ENCODE results near the gene THBS2. TPM values are rescaled to one million over a fixed set of nuclear protein-coding genes. Genes with fewer than 3 reads are reported as not detected.

The THBS2 gene
- total and polyA plus RNA-seq, 10 of the 15 experiments (the other 5 are each of a cell fraction or from before 2014, with no cell fraction given): 0.07 to 0.10 TPM; not detected in 8

DNA sequence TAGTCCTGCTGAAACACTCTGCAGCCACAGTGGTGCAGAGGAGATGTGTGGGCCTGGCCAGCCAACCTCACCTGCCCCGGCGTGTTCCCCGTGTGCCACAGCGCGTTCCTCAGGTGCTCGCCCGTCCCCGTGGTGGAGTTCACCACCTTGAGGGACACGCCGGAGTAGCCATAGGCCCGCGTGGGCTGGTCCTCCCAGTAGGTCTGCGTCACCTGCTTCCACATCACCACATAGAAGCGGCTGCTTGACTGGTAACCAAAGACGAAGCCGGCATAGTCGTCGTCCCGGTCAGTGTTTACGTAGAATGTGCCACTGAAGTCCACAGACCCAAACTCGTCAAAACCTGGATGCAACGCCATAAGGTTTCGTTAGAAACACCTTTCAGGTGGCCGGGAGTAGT lies 31.5 kb downstream of the THBS2 start:
- intact Hi-C loops (cut with micrococcal nuclease; ENCODE audit: unreplicated experiment): no loop called here
- FAIRE-seq: no peak
- Histone ChIP-seq H4K20me1 (ENCODE audit: control insufficient read depth, insufficient read depth) (no peaks in the 10 kb centered on the region), H3K79me2 (ENCODE audit: control insufficient read depth, insufficient read depth, low read length) (no peaks in the 10 kb centered on the region), H2AFZ (ENCODE audit: control insufficient read depth, low read depth, low read length) (no peak overlapping the region), H3K4me3 (no peak overlapping the region), H3K9me3 (replicated peaks; ENCODE audit: control insufficient read depth, insufficient read depth, low read length) (peaks cover 1% of the 10 kb centered on the region; the same call in 1 of the 3 replicates), H3K27ac (ENCODE audit: control insufficient read depth, insufficient read depth) (no peak overlapping the region), H3K27me3 (replicated peaks in 1 of 2; ENCODE audit: control insufficient read depth in 2 of 2, insufficient read depth in 2 of 2, low read length in 1 of 2) (no peaks in the 10 kb centered on the region), H3K36me3 (ENCODE audit: control insufficient read depth in 2 of 2, insufficient read depth in 2 of 2, low read length in 1 of 2) (no peaks in the 10 kb centered on the region), H3K4me1 (ENCODE audit: control insufficient read depth, insufficient read depth, low read length) (no peaks in the 10 kb centered on the region), H3K9ac (ENCODE audit: control insufficient read depth, insufficient read depth, low read length) (no peak overlapping the region), H3K4me2 (ENCODE audit: control insufficient read depth, insufficient read depth) (no peak overlapping the region)
- in situ Hi-C loops (cut with MboI): no loop called here
- CTCF ChIA-PET: no interaction called here
- ATAC-seq: no peak
- no peak for DNase-seq (ENCODE audit: low read depth, low spot score)
- WGBS (ENCODE audit: insufficient coverage, insufficient replicate concordance, low lambda C conversion rate, missing lambda C conversion rate): 78% methylated on average over 17 of the region's 24 CpGs
- POLR2A ChIA-PET: no interaction called here
- RAD21 ChIA-PET (ENCODE audit: unreplicated experiment): no interaction called here
- no TSS peak for BruUV-seq (replicated peaks)
- SMC1A ChIA-PET (ENCODE audit: uncharacterized antibody, unreplicated experiment): no interaction called here
- TF ChIP-seq JUNB (IDR thresholded peaks at IDR 0.05) (no peak), DPF2 (IDR thresholded peaks at IDR 0.05) (no peak), RCOR1 (conservative IDR thresholded peaks at IDR 0.05; ENCODE audit: low read depth, low read length) (no peak), RBBP5 (conservative IDR thresholded peaks at IDR 0.05) (no peak), FOXM1 (IDR thresholded peaks at IDR 0.05; ENCODE audit: low read depth, low read length) (no peak), MTA2 (IDR thresholded peaks at IDR 0.05; ENCODE audit: low read depth) (no peak), STAT3 (IDR thresholded peaks at IDR 0.05; ENCODE audit: low read depth, low read length) (no peak), SUPT20H (IDR thresholded peaks at IDR 0.05; ENCODE audit: borderline replicate concordance, control insufficient read depth, low read depth, low read length) (no peak), IRF4 (IDR thresholded peaks at IDR 0.05; ENCODE audit: low read depth, low read length) (no peak), KAT2A (conservative IDR thresholded peaks at IDR 0.05; ENCODE audit: control insufficient read depth, low read depth, low read length) (no peak), NFYA (IDR thresholded peaks at IDR 0.05; ENCODE audit: borderline replicate concordance, low read depth, low read length) (no peak)
- TF ChIP-seq, protein P1, sequence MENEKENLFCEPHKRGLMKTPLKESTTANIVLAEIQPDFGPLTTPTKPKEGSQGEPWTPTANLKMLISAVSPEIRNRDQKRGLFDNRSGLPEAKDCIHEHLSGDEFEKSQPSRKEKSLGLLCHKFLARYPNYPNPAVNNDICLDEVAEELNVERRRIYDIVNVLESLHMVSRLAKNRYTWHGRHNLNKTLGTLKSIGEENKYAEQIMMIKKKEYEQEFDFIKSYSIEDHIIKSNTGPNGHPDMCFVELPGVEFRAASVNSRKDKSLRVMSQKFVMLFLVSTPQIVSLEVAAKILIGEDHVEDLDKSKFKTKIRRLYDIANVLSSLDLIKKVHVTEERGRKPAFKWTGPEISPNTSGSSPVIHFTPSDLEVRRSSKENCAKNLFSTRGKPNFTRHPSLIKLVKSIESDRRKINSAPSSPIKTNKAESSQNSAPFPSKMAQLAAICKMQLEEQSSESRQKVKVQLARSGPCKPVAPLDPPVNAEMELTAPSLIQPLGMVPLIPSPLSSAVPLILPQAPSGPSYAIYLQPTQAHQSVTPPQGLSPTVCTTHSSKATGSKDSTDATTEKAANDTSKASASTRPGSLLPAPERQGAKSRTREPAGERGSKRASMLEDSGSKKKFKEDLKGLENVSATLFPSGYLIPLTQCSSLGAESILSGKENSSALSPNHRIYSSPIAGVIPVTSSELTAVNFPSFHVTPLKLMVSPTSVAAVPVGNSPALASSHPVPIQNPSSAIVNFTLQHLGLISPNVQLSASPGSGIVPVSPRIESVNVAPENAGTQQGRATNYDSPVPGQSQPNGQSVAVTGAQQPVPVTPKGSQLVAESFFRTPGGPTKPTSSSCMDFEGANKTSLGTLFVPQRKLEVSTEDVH (IDR thresholded peaks at IDR 0.05; ENCODE audit: low read depth, partially characterized antibody): no peak
- TF ChIP-seq, protein P2, sequence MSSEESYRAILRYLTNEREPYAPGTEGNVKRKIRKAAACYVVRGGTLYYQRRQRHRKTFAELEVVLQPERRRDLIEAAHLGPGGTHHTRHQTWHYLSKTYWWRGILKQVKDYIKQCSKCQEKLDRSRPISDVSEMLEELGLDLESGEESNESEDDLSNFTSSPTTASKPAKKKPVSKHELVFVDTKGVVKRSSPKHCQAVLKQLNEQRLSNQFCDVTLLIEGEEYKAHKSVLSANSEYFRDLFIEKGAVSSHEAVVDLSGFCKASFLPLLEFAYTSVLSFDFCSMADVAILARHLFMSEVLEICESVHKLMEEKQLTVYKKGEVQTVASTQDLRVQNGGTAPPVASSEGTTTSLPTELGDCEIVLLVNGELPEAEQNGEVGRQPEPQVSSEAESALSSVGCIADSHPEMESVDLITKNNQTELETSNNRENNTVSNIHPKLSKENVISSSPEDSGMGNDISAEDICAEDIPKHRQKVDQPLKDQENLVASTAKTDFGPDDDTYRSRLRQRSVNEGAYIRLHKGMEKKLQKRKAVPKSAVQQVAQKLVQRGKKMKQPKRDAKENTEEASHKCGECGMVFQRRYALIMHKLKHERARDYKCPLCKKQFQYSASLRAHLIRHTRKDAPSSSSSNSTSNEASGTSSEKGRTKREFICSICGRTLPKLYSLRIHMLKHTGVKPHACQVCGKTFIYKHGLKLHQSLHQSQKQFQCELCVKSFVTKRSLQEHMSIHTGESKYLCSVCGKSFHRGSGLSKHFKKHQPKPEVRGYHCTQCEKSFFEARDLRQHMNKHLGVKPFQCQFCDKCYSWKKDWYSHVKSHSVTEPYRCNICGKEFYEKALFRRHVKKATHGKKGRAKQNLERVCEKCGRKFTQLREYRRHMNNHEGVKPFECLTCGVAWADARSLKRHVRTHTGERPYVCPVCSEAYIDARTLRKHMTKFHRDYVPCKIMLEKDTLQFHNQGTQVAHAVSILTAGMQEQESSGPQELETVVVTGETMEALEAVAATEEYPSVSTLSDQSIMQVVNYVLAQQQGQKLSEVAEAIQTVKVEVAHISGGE (CRISPR knock-in tag; IDR thresholded peaks at IDR 0.05): no peak
- TF ChIP-seq, protein P3, sequence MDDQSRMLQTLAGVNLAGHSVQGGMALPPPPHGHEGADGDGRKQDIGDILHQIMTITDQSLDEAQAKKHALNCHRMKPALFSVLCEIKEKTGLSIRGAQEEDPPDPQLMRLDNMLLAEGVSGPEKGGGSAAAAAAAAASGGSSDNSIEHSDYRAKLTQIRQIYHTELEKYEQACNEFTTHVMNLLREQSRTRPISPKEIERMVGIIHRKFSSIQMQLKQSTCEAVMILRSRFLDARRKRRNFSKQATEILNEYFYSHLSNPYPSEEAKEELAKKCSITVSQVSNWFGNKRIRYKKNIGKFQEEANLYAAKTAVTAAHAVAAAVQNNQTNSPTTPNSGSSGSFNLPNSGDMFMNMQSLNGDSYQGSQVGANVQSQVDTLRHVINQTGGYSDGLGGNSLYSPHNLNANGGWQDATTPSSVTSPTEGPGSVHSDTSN (IDR thresholded peaks at IDR 0.05; ENCODE audit: insufficient replicate concordance, low read depth, low read length): no peak

Measured in GM12878 (cell line).